HG03442 (cell line): ENCODE results near the gene LTC4S.
"Not testable (repeated sequence)": the region's sequence is repeated elsewhere in the genome, so short reads cannot be mapped to it uniquely, and the experiment has no call there.

Source experiments
- ATAC-seq: cut with Tn5 transposase; IDR thresholded peaks from one replicate; pipeline ENCODE4 v1.9.1; 2021; ENCODE audit warnings: mild to moderate bottlenecking, moderate library complexity; ENCODE audit not compliant: unreplicated experiment

Gene LTC4S

GRCh38 chr5:179769271-179769670 is 24.5 kb upstream of the LTC4S start:
- ATAC-seq = no peak

DNA sequence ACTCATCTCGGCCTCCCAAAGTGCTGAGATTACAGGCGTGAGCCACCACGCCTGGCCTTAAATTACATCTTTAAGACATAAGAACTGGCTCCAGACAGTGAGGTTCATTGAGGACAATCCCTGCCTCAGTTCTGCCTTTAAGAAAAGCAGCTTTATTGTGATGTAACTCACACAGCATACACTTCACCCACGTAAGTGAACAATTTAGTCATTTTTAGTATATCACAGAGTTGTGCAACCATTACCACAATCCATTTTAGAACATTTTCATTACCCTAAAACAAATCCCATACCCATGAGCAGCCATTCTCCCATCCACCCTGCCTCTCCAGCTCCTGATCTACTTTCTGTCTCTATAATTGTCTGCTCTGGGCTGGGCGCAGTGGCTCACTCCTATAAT is 24.0 kb upstream of the LTC4S start:
- ATAC-seq = no peak

DNA sequence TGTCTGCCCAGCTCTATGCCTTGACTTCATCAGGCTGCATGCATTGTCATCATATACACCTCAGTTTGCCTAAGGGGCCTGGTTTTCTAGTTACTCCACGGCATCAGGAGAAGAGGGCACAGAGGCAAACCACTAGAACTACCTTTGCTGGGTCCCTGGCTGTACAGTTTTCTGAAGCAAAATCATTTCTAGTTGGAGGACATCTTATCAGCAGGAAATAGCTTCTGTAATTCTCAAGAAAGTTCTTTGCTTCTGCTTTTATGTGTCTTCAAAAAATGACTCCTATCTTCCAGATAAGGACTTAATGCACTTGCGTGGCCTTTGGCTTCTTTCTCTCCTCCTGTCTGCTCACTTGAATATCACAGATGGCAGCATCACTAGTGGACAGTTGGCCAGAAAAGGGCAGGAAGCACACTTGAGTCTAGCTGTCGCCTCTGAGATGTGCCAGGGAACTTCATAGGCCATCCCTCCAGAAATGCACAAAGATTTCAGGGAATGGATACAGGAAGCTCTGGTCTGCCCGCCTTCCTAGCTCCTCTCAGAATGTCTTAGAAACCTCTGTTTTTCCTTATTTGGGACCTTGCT is 22.4 kb upstream of the LTC4S start:
- no peak for ATAC-seq

GRCh38 chr5:179772351-179772750 is 21.4 kb upstream of the LTC4S start:
- no peak for ATAC-seq

DNA sequence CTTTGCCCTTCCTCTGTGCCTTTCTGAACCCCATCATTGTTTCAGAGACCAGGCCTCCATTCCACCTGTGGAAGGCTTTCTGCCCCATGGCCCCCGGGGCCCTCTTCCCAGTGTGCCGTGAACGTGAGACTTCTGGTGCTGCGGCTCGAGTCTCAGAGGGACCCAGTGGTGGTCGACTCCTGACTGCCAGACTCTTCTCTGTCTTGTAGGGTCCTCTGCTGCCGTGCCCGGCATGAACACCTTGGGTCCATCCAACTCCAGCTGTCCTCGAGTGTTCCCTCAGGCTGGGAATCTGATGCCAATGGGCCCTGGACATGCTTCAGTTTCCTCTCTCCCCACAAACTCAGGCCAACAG is 20.1 kb upstream of the LTC4S start:
- ATAC-seq = no peak

DNA sequence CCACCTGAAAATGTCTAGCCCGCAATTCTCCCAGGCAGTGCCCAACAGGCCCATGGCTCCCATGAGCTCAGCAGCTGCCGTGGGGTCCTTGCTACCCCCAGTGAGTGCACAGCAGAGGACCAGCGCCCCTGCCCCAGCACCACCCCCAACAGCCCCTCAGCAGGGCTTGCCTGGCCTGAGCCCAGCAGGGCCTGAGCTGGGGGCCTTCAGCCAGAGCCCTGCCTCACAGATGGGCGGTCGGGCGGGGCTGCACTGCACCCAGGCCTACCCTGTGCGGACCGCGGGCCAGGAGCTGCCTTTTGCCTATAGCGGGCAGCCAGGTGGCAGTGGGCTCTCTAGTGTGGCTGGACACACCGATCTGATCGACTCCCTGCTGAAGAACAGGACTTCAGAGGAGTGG is 19.3 kb upstream of the LTC4S start:
- ATAC-seq = no peak

- ATAC-seq = no peak
Measured at GRCh38 chr5:179776411-179776938, 17.3 kb upstream of the LTC4S start.

DNA sequence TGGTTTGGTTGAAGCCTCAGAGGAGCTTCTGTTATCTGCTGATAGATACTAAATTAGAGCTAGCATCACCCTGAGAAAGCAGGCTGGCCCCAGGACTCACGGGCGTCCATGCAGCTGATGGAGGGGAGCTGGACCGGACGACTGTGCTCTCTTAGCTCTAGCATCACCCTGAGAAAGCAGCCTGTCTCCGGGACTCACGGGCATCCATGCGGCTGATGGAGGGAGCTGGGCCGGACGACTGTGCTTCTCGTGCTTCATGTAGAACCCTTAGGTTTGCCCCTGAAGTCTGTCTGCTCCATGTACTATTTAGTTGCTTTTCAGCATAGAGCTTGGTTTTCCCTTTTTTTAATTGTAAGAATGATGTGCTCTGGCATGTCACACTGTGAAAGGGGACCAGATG is 16.3 kb upstream of the LTC4S start:
- no peak for ATAC-seq

DNA sequence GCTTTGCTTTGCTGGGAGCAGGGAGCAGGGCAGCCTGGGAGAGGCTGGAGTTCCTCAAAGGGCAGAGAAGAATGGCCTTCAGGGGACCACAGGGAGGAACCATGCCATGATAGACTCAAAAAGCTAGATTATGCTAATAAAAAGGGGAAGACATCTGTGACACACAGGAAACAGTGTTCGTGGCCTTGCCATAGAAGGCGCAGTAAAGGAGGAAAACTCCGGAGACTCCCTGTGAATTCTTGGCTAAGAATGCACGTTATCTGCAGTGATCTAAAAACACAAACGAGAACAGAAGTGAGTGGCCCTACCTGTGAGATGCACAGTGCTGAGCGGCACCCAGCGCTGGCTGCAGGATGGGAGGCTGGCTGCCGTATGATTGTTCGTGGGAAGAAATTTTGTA is 15.9 kb upstream of the LTC4S start:
- ATAC-seq = no peak

DNA sequence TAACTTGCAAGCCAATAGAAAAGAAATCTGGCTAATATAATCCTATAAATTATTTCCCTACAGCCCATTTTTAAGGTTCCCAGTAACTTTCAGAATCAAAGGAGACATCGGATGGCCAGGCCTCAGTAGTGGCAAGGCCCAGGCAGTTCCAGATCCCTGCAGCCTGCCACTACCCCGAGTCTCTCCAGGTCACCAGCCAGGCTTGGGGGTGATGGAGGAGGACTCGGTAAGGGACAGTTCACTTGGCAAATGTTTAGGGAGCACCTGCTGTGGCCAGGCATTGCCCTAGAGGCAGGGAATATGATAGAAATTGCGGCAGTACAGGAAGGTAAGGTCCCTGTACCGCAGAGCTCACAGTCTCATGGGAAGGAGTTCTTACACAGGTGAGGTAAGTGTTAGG is 15.2 kb upstream of the LTC4S start:
- ATAC-seq = no peak

GRCh38 chr5:179779826-179780225 is 14.0 kb upstream of the LTC4S start:
- no peak for ATAC-seq

DNA sequence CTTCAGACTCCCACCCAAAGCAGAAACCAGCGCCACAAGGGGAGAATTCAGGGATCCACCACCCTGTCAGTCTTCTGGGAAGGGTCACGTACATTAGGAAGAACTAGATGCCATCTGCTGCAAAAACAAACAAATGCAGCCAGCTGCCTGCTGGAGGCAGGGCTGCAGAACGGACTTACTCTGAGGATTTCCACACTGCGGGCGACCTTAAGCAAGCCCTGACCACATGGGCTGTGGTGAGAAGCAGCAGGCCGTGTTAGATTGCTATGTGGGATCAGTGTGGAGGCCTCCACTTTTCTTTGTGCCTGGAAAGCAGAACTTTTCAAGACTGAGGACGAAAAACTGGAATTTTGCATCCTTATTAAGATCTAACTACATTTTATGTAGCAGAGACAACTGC is 13.4 kb upstream of the LTC4S start:
- no peak for ATAC-seq

- ATAC-seq = no peak
Measured at GRCh38 chr5:179781846-179782245, 11.9 kb upstream of the LTC4S start.

- ATAC-seq = no peak
Measured at GRCh38 chr5:179783128-179783527, 10.7 kb upstream of the LTC4S start.

- no peak for ATAC-seq
Measured at GRCh38 chr5:179786861-179787260, 6.9 kb upstream of the LTC4S start.

DNA sequence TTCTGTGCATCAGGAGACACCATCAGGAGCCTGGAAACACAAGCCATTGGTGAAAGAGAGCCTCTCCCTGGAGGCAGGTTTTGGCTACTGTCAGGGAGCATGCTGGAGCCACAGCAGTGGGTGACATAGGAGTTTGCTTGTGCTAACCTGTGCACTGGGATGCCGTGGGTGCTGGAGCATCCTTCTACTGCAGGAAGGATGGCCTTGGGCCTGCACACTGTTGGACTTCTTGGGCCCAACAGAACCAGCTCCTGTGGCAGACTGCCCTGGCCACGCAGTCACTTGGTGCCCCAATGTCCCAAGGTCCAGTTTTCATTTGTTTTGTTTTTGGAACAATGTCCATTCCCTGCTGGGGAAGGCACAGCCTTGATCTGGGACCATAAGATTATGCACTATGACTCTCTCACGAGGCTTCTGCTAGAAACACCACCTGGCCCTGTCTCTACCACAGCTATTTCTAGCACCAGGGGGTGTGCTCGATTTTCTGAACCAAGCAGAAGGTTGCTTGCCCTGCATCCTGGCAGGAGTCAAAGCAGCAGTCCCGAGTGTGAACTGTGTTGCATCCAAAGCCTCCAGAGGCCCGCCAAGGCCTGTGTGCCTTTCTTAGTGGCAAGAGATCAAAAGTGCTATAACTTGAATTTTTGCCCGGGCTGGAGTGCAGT is 5.5 kb upstream of the LTC4S start:
- ATAC-seq = no peak

DNA sequence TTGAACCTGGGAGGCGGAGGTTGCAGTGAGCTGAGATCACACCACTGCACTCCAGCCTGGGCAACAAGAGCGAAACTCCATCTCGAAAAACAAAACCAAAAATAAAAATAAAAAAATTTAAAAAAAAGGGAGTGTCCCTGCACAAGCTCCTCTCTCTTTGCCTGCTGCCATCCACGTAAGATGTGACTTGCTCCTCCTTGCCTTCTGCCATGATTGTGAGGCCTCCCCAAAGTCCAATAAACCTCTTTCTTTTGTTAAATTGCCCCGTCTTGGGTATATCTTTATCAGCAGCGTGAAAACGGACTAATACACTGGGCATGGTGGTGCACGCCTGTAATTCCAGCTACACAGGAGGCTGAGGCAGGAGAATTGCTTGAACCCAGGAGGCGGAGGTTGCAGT is 4.5 kb upstream of the LTC4S start:
- not testable (repeated sequence) for ATAC-seq

DNA sequence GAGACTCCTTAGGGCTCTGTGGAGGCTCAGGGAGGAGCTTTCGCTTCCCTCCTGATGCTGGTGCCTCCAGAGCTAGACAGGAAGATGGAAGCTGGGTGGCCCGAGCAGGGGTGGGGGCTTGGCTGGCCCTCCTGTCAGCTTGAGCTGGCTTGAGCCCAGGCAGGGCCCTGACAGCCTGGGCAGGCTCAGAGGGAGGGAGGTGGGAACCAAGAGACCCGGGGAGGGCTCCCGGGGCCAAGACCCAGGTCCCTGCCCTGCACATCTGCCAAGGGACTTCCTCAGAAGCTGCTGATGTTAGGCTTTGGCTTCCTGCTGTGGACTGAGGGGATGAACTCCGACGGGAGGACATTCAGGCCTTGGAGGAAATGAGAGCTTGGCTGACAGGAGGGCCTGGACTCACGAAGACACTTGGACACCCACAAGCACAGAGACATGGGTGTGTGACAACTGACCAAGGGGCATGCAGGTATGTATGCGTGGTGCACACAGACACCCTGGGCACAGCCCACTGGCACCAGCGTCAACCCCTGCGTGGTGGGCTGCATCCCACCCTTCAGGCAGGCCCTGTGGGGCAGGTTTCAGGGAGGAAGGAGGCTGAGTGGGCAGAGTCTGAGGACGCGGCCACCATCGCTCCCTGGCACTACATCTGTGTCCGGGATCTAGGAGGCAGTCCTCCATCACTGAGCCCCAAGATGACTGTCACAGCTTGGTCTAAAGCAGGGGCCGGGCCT is 1.7 kb upstream of the LTC4S start:
- ATAC-seq = no peak

DNA sequence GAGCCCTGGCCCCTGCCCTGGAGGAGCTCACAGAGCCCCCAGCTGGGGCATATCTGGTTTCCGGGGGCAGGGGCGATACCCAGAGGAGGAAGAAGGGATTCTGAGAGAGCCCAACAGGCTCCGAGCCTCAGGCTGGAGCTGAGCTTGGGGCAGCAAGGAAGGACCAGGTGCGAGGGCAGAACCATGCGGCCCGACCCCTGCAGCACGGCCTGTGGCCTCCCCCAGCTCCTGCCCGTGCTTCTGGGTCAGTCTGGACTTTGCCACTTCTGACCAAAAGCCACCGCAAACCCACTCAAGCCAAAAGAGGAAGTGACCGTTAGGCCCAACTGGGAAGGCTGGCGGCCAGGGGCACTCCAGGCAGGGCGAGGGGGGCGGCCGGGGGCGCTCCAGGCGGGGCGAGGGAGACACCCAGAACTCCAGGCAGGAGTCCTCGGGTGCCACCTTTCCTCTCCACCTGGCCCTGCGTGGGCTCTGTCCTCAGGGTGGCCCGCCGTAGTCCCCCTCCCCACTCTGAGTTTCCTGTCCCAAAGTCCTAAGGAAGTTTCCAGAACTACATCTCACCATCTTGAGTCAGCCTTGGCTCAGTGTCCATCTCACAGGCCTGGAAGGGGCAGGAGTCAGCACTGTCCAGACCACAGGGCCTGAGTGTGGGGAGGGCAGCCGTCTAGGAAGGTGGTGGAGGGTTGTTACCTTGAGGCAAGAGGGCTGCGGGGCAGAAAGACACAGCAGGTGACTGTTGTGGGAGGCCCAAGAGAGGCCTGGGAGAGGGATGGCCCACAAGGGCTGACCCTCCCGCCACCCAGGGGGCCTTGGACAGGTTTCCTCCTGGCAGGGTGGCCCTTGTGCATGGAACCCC is 946 bp upstream of the LTC4S start:
- no peak for ATAC-seq

DNA sequence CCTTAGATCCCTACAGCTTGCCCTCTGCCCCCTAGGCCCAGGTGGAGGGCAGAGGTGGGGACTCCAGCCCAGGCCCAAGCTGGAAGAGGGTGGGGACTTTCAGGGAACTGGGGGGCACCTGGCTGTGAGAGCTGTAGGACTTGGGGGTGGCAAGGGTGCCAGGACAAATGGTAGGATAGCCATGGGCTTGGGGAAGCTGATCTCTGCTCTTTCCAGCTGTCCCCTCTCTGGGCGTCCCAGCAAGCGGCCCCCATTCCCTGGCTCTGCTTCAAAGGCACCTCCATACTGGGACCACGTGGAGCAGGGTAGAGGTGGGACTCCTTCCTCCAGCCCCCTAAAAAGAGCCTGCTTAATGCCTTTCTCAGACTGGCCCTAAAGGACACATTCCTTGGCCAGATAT is 385 bp downstream of the LTC4S start:
- no peak for ATAC-seq

DNA sequence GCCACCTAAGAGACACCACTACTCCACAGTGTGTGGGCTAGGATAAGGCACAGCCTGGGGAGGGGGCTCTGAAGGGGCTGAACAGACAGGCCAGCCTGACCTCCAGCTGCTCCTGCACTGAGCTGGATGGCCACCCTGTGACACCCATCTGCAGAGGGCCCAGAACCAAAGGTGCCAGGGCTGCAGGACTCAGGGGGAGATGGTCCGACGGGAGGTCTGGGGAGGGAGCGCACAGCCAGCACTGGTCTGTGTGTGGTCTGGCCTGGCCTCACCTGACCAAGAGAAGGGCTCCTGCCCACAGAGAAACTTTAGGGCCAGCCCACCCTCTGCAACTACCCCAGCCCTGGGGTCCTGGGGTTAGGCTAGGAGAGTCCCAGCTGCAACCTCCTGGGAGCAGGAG is 789 bp downstream of the LTC4S start:
- no peak for ATAC-seq
